ENCODE data around the gene GLS. TPM values are rescaled to one million over a fixed set of nuclear protein-coding genes. Genes with fewer than 3 reads are reported as not detected.

The GLS gene
- total RNA-seq, 4 donors from 2014 or later = 12.4 to 32.6 (median 21.8) TPM

- DNase-seq (no peak), ATAC-seq (no peak)
- Histone ChIP-seq H3K9me3 (no peaks in the 10 kb centered on the region), H3K36me3 (peaks cover 0 to 10% of the 10 kb centered on the region in 2 donors), H3K4me1 (peaks cover 19 to 46% of the 10 kb centered on the region in 2 donors), H3K4me3 (no peak overlapping the region), H3K27ac (no peak overlapping the region), H3K27me3 (no peaks in the 10 kb centered on the region)
- no peak for TF ChIP-seq POLR2A (IDR thresholded peaks at IDR 0.05)
- in situ Hi-C loops (cut with MboI; ENCODE audit: low sequenced_read_pairs in 4 of 4) = loop anchor here in 1 of 4 donors (25.0 kb wide), 1 partner anchor 120 kb away; the partner anchor contains the start of gene STAT1
- intact Hi-C loops (cut with DNase I; ENCODE audit: low total_unique reads) = no loop called here
Observed at GRCh38 chr2:190891889-190892288, 11.3 kb downstream of the GLS start.

- TF ChIP-seq POLR2A (IDR thresholded peaks at IDR 0.05) (no peak), CTCF (IDR thresholded peaks at IDR 0.05 in 4 of 5, conservative IDR thresholded peaks at IDR 0.05 in 1 of 5) (no peak)
- intact Hi-C loops (cut with DNase I; ENCODE audit: low total_unique reads) = no loop called here
Observed at GRCh38 chr2:190893157-190893556, 12.5 kb downstream of the GLS start.

GRCh38 chr2:190896477-190896876 is 15.9 kb downstream of the GLS start:
- Histone ChIP-seq H3K4me1 (peaks cover 4 to 11% of the 10 kb centered on the region in 2 donors), H3K27me3 (no peaks in the 10 kb centered on the region), H3K36me3 (peaks cover 0 to 20% of the 10 kb centered on the region in 2 donors), H3K27ac (no peak overlapping the region), H3K4me3 (no peak overlapping the region), H3K9me3 (no peaks in the 10 kb centered on the region)
- TF ChIP-seq CTCF (IDR thresholded peaks at IDR 0.05 in 4 of 5, conservative IDR thresholded peaks at IDR 0.05 in 1 of 5) = no peak
- TF ChIP-seq POLR2A (IDR thresholded peaks at IDR 0.05) = no peak
- intact Hi-C loops (cut with DNase I; ENCODE audit: low total_unique reads) (no loop called here), in situ Hi-C loops (cut with MboI; ENCODE audit: low sequenced_read_pairs in 4 of 4) (loop anchor here in 1 of 4 donors (25.0 kb wide), 1 partner anchor 116 kb away; the partner anchor contains the start of gene STAT1)
- DNase-seq (no peak), ATAC-seq (no peak)

More at GRCh38 chr2:190893157-190893556, 12.5 kb downstream of the GLS start:
- H3K9me3 ChIP-seq = no peaks in the 10 kb centered on the region
- in situ Hi-C loops (cut with MboI; ENCODE audit: low sequenced_read_pairs in 4 of 4) = loop anchor here in 1 of 4 donors (25.0 kb wide), 1 partner anchor 119 kb away; the partner anchor contains the start of gene STAT1
- no peak for ATAC-seq
- H3K4me1 ChIP-seq = peaks cover 15 to 35% of the 10 kb centered on the region in 2 donors
- no peaks in the 10 kb centered on the region for H3K27me3 ChIP-seq
- DNase-seq = no peak
- H3K36me3 ChIP-seq = peaks cover 0 to 10% of the 10 kb centered on the region in 2 donors
- H3K27ac ChIP-seq = no peak overlapping the region
- no peak overlapping the region for H3K4me3 ChIP-seq

GRCh38 chr2:190903693-190904450 is 23.3 kb downstream of the GLS start:
- no peak for ATAC-seq
- intact Hi-C loops (cut with DNase I; ENCODE audit: low total_unique reads) = no loop called here

More at GRCh38 chr2:190903693-190904450, 23.3 kb downstream of the GLS start:
- in situ Hi-C loops (cut with MboI; ENCODE audit: low sequenced_read_pairs in 4 of 4) = no loop called here
- TF ChIP-seq POLR2A (IDR thresholded peaks at IDR 0.05) = no peak
- TF ChIP-seq CTCF (IDR thresholded peaks at IDR 0.05 in 4 of 5, conservative IDR thresholded peaks at IDR 0.05 in 1 of 5) = no peak
- H3K36me3 ChIP-seq = peaks cover 0 to 57% of the 10 kb centered on the region in 2 donors
- H3K4me3 ChIP-seq = no peak overlapping the region
- H3K27me3 ChIP-seq = no peaks in the 10 kb centered on the region
- no peaks in the 10 kb centered on the region for H3K9me3 ChIP-seq
- no peak overlapping the region for H3K27ac ChIP-seq
- no peak for DNase-seq
- H3K4me1 ChIP-seq = no peaks in the 10 kb centered on the region

Data from gastrocnemius medialis (tissue), 4 donors.